ENCODE results near the gene FBRS.

- no peak for TF ChIP-seq ZNF274 (IDR thresholded peaks at IDR 0.05; ENCODE audit: borderline replicate concordance, extremely low read depth, low read length)
- TF ChIP-seq CTCF (IDR thresholded peaks at IDR 0.05; ENCODE audit: control extremely low read depth in 1 of 3, insufficient read depth in 1 of 3, low read depth in 1 of 3, low read length in 3 of 3), result no peak
Measured at GRCh38 chr16:30609002-30609925, 49.0 kb upstream of the FBRS start.
